HG03432 (cell line): ENCODE measurements around the gene RFTN1.
A peak's percentile ranks its signal among the peaks of the same experiment; 100 is the strongest.

Experiments used
- ATAC-seq: cut with Tn5 transposase; IDR thresholded peaks from one replicate; pipeline ENCODE4 v1.9.1; 2021; ENCODE audit warnings: mild to moderate bottlenecking, moderate library complexity; ENCODE audit not compliant: unreplicated experiment

Gene RFTN1

GRCh38 chr3:16364963-16365362, 148.5 kb downstream of the RFTN1 start:
- ATAC-seq = no peak

- no peak for ATAC-seq
These were observed 149.2 kb downstream of the RFTN1 start for GRCh38 chr3:16364323-16364722.

- no peak for ATAC-seq
These were observed 149.9 kb downstream of the RFTN1 start for GRCh38 chr3:16363636-16364035.

GRCh38 chr3:16362770-16363169, 150.7 kb downstream of the RFTN1 start:
- no peak for ATAC-seq

GRCh38 chr3:16361087-16361486, 152.4 kb downstream of the RFTN1 start:
- no peak for ATAC-seq

- ATAC-seq = no peak
These were observed 154.2 kb downstream of the RFTN1 start for GRCh38 chr3:16359331-16359730.

GRCh38 chr3:16358336-16358735, 155.2 kb downstream of the RFTN1 start:
- ATAC-seq = no peak

GRCh38 chr3:16357186-16358121, 156.0 kb downstream of the RFTN1 start:
- no peak for ATAC-seq

GRCh38 chr3:16355828-16356227, 157.7 kb downstream of the RFTN1 start:
- ATAC-seq = no peak

GRCh38 chr3:16354291-16354690, 159.2 kb downstream of the RFTN1 start:
- no peak for ATAC-seq

- no peak for ATAC-seq
These were observed 161.1 kb downstream of the RFTN1 start for GRCh38 chr3:16352428-16352827.

- ATAC-seq = no peak
These were observed 162.7 kb downstream of the RFTN1 start for GRCh38 chr3:16350597-16351318.

GRCh38 chr3:16349986-16350596, 163.4 kb downstream of the RFTN1 start:
- ATAC-seq = no peak

- ATAC-seq = no peak
These were observed 166.0 kb downstream of the RFTN1 start for GRCh38 chr3:16347548-16347947.

GRCh38 chr3:16346413-16347081, 167.0 kb downstream of the RFTN1 start:
- ATAC-seq = no peak

GRCh38 chr3:16343101-16343500, 170.4 kb downstream of the RFTN1 start:
- ATAC-seq = no peak

GRCh38 chr3:16338999-16339398, 174.5 kb downstream of the RFTN1 start:
- peak; percentile 58 for ATAC-seq

- ATAC-seq = peak; percentile 89
These were observed 175.5 kb downstream of the RFTN1 start for GRCh38 chr3:16337856-16338540.

GRCh38 chr3:16336825-16337224, 176.7 kb downstream of the RFTN1 start:
- ATAC-seq = no peak
